IPS DF 4.7 (cell line): Measurements from ENCODE around the gene TIAL1.
"Not testable (repeated sequence)": the region's sequence is repeated elsewhere in the genome, so short reads cannot be mapped to it uniquely, and the experiment has no call there.

Experiments
- DNase-seq: peaks from one replicate; pipeline ENCODE4 v3.0.0-alpha.2; 2013; ENCODE audit warnings: low spot score; ENCODE audit errors: extremely low read depth

The TIAL1 gene

GRCh38 chr10:119613741-119614140, 17.0 kb upstream of the TIAL1 start:
- no peak for DNase-seq

- DNase-seq = no peak
These were observed 14.7 kb upstream of the TIAL1 start for GRCh38 chr10:119611433-119611832.

- no peak for DNase-seq
These were observed 12.8 kb upstream of the TIAL1 start for GRCh38 chr10:119609516-119609915.

- no peak for DNase-seq
These were observed 11.8 kb upstream of the TIAL1 start for GRCh38 chr10:119608316-119609155.

- DNase-seq = no peak
These were observed 7.7 kb upstream of the TIAL1 start for GRCh38 chr10:119604468-119604867.

GRCh38 chr10:119602241-119603095, 5.7 kb upstream of the TIAL1 start:
- DNase-seq = no peak

GRCh38 chr10:119598397-119598796, 1.6 kb upstream of the TIAL1 start:
- no peak for DNase-seq

GRCh38 chr10:119597405-119598186, 832 bp upstream of the TIAL1 start:
- no peak for DNase-seq

GRCh38 chr10:119595676-119596515, 868 bp downstream of the TIAL1 start:
- DNase-seq = no peak

GRCh38 chr10:119595134-119595675, 1.6 kb downstream of the TIAL1 start:
- DNase-seq = no peak

GRCh38 chr10:119588071-119588470, 8.7 kb downstream of the TIAL1 start:
- DNase-seq = no peak

- DNase-seq = no peak
These were observed 18.4 kb downstream of the TIAL1 start for GRCh38 chr10:119578355-119578754.

- no peak for DNase-seq
These were observed 20.8 kb downstream of the TIAL1 start for GRCh38 chr10:119575991-119576390.

- DNase-seq = no peak
These were observed 21.3 kb downstream of the TIAL1 start for GRCh38 chr10:119575506-119575905.

GRCh38 chr10:119567978-119568377, 28.8 kb downstream of the TIAL1 start:
- no peak for DNase-seq

GRCh38 chr10:119562097-119562496, 34.7 kb downstream of the TIAL1 start:
- DNase-seq = no peak

GRCh38 chr10:119559511-119559910, 37.3 kb downstream of the TIAL1 start:
- DNase-seq = not testable (repeated sequence)

- not testable (repeated sequence) for DNase-seq
These were observed 40.7 kb downstream of the TIAL1 start for GRCh38 chr10:119556081-119556480.

GRCh38 chr10:119555178-119555784, 41.5 kb downstream of the TIAL1 start:
- no peak for DNase-seq

GRCh38 chr10:119550827-119551226, 45.9 kb downstream of the TIAL1 start:
- DNase-seq = no peak
